ENCODE measurements around the gene RLIM. TPM values are rescaled to one million over a fixed set of nuclear protein-coding genes. Genes with fewer than 3 reads are reported as not detected.
"Not testable (repeated sequence)": the region's sequence is repeated elsewhere in the genome, so short reads cannot be mapped to it uniquely, and the experiment has no call there.

Gene RLIM, protein sequence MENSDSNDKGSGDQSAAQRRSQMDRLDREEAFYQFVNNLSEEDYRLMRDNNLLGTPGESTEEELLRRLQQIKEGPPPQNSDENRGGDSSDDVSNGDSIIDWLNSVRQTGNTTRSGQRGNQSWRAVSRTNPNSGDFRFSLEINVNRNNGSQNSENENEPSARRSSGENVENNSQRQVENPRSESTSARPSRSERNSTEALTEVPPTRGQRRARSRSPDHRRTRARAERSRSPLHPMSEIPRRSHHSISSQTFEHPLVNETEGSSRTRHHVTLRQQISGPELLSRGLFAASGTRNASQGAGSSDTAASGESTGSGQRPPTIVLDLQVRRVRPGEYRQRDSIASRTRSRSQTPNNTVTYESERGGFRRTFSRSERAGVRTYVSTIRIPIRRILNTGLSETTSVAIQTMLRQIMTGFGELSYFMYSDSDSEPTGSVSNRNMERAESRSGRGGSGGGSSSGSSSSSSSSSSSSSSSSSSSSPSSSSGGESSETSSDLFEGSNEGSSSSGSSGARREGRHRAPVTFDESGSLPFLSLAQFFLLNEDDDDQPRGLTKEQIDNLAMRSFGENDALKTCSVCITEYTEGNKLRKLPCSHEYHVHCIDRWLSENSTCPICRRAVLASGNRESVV
- 14.2 and 18.5 TPM in 2 replicates for total RNA-seq (2014; rRNA removed; shearing (Covaris generic); ENCODE audit: low replicate concordance)

DNA sequence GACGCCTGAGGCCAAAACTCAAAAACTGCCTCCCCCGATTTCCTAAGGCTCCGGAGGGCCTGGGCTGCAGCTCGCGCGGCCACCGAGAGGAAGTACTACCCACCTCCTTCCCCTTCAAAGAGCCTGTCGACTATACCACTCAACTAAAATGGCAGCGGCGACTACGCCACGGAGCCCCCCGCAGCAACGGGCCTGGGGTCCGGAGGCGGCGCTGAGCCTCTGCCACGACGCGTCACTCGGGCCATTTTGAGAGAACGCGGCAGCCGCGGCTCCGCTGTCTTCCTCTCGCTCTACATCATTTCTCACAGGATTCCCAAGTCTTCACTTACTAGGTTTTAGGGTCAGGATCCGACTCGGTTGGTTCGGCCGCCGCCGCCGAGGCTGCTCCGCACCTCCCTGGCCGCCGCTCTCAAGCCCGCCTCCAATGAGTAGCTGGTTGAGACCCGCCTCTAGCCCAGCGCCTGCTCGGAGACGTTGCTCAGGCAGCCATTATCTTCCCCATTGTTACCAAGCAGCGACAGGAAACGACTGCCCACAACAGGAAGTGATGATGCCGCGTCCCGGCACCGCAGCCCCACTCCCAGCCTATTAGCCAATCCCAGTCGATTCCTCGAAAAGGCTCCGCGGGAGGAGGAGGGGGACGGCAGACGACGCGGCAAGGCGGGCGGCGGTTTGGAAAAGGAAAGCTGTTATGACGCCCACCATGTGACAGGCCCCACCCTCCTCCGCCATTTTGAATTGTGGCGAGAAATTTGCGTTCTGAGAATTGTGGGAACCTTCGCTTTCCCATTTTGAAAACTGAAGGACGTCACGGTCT lies at the start of gene RLIM:
Gene RLIM (minus strand): TSS at position 532 of the 817 bp plus-strand sequence. CDS start 18,647 bp downstream, outside the sequence.
- peak; percentile 97 for DNase-seq (ENCODE audit: low read depth)
- in situ Hi-C loops (cut with HindIII; ENCODE audit: low pct_unique_long_range_greater_than_20kb, low sequenced_read_pairs), result no loop called here

DNA sequence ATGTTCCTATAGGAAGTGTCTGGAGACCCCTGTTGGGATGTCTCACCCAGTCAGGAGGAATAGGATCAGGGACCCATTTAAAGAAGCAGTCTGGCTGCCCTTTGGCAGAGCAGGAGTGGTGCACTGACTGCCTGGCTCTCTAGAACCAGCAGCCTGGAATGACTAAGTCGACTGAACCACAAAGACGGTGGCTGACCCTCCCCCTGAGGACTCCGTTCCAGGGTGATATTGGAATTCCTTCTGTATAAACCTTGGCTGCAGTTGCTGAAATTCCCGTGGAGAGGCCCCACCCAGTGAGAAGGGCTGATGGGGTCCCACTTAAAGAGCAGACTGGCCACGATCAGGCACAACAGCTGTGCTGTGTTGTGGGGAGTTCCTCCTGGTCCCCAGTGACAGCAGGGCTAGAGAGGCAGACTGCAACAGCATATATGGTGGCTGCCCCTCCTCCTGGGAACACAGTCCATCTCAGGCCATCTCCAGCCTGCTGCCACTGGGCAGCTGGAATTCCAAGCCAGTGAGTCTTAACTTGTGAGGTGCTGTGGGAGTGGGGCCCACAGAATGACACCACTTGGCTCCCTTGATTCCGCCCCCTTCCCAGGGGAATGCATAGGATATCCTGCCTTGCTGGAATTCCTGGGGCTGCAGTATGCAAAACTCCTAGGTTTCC lies 41.8 kb upstream of the RLIM start:
- no peak for DNase-seq (ENCODE audit: low read depth)
- in situ Hi-C loops (cut with HindIII; ENCODE audit: low pct_unique_long_range_greater_than_20kb, low sequenced_read_pairs), result no loop called here

DNA sequence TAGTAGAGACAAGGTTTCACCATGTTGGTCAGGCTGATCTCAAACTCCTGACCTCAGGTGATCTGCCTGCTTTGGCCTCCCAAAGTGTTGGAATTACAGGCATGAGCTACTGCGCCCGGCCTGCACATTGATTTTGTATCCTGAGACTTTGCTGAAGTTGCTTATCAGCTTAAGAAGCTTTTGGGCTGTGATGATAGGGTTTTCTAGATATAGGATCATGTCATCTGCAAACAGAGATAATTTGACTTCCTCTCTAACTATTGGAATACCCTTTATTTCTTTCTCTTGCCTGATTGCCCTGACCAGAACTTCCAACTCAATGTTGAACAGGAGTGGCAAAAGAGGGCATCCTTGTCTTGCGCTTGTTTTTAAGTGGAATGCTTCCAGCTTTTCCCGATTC lies 40.5 kb upstream of the RLIM start:
- in situ Hi-C loops (cut with HindIII; ENCODE audit: low pct_unique_long_range_greater_than_20kb, low sequenced_read_pairs); DNase-seq (ENCODE audit: low read depth): not testable (repeated sequence)

DNA sequence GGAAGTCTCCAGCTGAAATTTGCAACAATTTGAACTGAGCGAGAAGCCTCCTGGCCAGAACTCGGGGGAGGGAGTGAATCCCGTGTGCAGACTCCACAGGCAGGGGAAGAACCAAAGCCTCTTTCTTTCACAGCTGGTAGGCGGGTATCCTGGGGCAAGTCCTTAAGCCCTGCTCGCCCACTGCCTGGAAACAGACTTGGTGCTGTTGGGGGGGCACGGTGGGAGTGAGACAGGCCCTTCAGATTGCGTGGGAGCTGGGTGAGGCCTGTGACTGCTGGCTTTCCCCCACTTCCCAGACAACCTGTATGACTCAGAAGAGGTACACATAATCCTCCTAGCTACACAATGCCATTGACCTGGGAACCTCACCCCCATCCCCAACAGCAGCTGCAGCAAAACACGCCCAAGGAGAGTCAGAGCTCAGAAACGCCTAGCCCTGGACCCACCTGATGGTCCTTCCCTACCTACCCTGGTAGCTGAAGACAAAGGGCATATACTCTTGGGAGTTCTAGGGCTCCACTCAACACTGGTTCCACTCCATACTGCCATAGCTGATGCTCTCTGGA lies 22.4 kb upstream of the RLIM start:
- in situ Hi-C loops (cut with HindIII; ENCODE audit: low pct_unique_long_range_greater_than_20kb, low sequenced_read_pairs), result no loop called here
- DNase-seq (ENCODE audit: low read depth), result no peak

DNA sequence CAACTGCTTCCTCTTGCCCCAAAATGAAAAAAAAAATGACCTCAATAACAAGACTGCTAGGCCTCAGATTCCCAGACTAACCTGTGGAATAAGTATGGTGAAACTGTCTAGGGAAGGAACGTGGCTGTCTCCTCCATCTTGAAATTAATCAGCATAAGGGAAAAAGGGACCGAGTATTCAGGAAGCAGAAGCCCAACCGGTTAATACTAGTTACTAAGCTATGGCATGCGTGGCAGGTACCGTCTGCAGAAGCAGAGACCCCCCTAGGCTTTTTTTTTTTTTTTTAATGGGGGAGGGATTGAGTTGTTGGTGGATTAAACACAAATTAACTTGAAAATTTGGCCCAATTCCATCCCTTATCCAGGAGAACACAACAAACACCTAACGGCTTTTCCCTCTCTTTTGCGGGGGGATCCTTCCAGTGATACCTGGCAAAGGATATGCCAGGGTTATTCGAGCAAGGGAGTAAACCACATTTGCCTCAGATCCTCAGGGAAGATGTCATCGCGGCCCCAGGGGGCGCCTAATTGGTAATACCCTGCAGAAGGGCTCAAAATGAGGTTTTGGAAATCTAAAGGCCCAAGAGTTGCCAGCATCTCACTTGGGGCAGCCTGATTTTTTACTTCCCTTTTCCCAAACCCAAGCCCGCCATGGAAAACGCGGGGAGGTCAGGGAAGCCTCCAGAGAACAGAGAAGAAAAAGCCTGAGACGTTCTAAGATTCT lies 893 bp downstream of the RLIM start:
- in situ Hi-C loops (cut with HindIII; ENCODE audit: low pct_unique_long_range_greater_than_20kb, low sequenced_read_pairs), result no loop called here
- peak; percentile 42 for DNase-seq (ENCODE audit: low read depth)

DNA sequence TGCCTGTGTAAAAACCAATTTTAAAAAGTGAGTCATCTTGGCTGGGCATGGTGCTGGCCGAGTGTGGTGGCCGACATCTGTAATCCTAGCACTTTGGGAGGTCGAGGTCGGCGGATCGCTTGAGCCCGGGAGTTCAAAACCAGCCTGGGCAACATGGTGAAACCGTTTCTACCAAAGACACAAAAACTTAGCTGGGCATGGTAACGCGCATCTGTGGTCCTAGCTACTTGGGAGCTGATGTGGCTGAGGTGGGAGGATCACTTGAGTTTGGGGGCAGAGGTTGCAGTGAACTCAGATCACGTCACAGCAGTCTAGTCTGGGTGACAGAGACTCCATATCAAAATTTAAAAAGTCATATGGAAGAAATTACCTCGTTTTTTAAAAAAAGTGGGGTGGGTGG lies 7.6 kb downstream of the RLIM start:
- in situ Hi-C loops (cut with HindIII; ENCODE audit: low pct_unique_long_range_greater_than_20kb, low sequenced_read_pairs), result no loop called here
- no peak for DNase-seq (ENCODE audit: low read depth)

DNA sequence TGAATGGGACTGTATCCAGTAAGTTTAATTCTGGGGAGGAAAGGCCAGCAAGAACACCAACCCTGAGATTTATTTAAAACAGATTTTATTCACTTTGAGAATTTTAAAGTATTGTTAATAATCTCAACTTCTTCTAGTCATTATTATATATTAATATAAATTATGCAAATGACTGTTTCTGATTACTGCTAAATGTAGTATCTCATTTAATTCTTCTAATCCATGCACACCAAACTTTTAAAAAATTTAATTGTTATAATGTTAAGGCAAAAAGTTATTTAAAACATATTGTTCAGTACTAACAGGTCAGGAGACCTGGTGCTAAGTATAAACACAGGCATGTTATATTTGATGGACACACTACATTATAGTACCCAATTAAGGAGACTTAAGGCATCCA lies 8.1 kb downstream of the RLIM start:
- in situ Hi-C loops (cut with HindIII; ENCODE audit: low pct_unique_long_range_greater_than_20kb, low sequenced_read_pairs), result no loop called here
- DNase-seq (ENCODE audit: low read depth), result no peak

DNA sequence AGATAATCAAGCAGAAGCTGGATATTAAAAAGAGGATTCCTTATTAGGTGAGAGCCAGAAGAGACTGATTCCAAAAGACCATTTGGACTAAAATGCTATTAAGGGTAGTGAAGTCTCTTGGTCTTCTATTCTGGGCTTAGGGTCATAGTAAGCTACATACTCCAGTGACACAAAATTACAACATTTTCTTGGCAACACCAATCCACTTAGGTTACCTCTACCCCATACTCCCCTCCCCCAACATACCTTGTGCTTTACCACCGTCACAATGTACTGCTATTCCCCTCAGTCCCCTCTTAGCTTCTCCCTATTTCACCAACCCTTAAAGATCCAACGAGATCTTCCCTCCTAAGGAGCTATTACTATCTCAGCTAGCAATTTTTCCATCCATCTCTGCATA lies 11.4 kb downstream of the RLIM start:
- in situ Hi-C loops (cut with HindIII; ENCODE audit: low pct_unique_long_range_greater_than_20kb, low sequenced_read_pairs), result no loop called here
- no peak for DNase-seq (ENCODE audit: low read depth)

DNA sequence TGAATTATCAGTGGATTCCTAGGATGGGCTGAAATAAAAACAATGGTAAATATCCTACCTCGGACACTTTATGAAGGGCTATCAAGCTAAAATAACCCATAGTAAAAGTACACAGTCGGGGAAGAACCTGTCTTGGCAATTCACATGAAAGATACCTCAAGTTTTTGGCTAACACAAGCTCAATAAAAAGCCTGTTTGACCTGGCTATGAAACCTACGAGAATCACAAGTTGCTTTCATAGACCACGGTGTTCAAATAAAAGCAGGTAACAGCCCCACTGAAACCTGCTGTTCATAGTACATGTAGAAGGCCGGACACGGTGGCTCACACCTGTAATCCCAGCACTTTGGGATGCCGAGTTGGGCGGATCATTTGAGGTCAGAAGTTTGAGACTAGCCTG lies 12.3 kb downstream of the RLIM start:
- in situ Hi-C loops (cut with HindIII; ENCODE audit: low pct_unique_long_range_greater_than_20kb, low sequenced_read_pairs), result no loop called here
- no peak for DNase-seq (ENCODE audit: low read depth)

DNA sequence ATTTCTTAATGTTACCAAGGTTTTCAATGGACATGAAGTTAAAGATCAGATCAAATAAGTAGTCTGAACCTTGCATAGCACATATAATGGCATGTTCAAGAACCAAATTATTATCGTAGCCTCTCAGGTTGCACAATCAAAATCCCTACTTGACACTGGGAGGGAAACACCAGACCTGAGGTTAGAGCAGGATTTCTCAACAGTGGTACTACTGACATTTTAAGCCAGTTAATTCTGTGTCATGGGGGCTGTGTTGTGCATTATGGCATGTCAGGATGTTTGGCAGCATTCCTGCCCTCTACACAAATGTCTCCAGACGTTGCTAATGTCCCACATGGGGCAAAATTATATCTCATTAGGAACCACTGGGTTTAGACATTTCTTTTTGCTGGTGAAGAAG lies 20.8 kb downstream of the RLIM start:
- in situ Hi-C loops (cut with HindIII; ENCODE audit: low pct_unique_long_range_greater_than_20kb, low sequenced_read_pairs), result no loop called here
- no peak for DNase-seq (ENCODE audit: low read depth)

DNA sequence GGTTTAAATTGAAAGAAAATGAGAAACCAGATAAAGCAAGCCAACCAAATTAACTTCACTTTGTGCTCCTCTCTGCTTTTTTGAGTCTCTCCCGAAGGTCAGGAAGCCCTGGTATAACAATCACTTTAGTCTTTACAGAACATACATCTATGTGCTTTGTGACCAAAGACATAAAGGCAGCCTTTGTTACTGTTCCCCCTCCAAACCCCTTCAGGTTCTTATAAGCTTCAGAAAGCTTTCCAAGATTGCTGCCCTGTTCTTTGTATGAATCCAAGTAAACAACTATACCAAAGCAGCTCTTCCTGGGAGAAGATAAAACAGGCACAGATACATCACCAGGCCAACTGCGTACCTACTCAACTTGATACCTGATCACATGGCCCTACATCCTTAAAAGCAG lies 28.7 kb downstream of the RLIM start:
- no peak for DNase-seq (ENCODE audit: low read depth)
- in situ Hi-C loops (cut with HindIII; ENCODE audit: low pct_unique_long_range_greater_than_20kb, low sequenced_read_pairs), result no loop called here

DNA sequence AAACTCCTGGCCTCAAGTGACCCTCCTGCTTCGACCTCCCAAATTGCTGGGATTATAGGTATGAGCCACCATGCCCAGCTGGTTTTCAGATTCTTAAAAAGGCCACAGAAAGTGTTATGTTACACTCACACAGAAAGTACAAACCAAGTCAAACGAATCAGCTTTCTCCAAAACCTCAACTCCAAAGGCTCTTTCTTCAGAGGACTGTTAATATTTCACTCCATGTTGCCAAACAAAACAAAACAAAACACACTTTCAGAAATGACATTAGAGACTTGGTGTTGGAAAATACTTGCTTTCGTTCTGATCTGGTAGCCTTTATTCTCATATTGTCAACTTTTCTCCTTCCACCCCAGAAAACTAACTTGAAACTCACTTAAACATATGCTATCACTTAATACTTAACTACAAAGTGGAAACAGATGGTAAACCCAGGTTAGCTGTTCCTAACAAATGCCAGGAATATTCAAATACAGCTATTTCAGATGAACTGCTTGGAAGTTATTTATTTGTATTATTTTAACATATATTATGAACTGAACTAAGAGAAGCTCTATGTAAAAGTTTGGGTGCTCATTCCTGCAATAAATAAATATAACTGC lies 34.7 kb downstream of the RLIM start:
- in situ Hi-C loops (cut with HindIII; ENCODE audit: low pct_unique_long_range_greater_than_20kb, low sequenced_read_pairs), result no loop called here
- no peak for DNase-seq (ENCODE audit: low read depth)

DNA sequence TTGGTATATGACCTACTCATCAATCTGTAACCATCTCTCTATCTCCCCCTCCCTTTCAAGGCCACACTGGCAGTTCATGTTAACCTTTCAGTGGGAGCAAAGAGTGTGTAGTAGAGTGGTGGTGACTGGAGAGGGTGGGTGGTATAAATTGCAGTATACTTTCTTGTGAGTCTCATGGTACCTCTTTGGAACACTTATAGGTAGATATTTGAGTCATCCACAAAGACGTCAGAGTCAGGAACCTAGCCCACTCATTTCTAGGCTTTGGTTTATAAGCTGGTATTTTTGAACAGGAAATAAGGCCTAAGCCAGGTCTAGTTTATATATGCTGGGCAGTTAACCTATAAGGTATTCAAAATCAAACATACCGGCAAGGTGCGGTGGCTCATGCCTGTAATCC lies 36.3 kb downstream of the RLIM start:
- DNase-seq (ENCODE audit: low read depth), result no peak
- in situ Hi-C loops (cut with HindIII; ENCODE audit: low pct_unique_long_range_greater_than_20kb, low sequenced_read_pairs), result no loop called here

DNA sequence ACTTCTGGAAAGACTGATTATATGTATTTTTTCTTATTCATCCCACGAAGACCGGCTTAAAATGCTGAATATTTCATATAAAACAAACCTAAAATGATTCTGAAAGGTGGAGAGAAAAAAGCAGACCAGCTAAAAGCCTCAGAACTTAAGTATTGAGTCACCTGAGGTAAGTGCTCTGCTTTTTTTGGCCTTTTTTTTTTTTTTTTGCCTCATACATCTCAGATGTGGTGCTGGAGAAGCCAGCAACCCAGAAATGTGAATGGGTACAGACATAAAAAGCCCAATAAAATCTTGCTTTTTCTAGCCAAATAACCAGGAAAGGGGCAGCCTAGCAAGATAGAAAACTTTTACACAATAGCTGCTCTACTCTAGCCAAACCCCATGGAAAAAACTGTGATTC lies 57.0 kb downstream of the RLIM start:
- in situ Hi-C loops (cut with HindIII; ENCODE audit: low pct_unique_long_range_greater_than_20kb, low sequenced_read_pairs), result no loop called here
- no peak for DNase-seq (ENCODE audit: low read depth)

DNA sequence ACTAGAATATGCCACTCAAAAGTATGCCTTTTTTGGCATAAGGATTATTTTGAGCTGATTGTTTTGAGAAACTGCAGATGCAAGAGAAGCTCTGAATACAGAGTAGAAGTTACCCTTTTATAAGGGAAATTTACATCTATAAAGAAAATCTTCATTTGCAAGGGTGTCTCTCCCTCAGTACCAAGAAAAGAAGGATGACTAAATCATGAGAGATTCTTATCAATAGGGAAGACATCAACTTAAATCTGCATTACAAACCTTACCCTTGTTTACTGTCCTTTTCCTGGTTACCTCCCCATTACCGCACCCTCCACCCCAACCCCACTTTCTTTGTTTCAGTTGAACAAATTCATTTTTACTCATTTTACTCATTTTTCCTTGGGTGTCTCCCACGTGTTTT lies 62.5 kb downstream of the RLIM start:
- DNase-seq (ENCODE audit: low read depth), result no peak
- in situ Hi-C loops (cut with HindIII; ENCODE audit: low pct_unique_long_range_greater_than_20kb, low sequenced_read_pairs), result no loop called here

DNA sequence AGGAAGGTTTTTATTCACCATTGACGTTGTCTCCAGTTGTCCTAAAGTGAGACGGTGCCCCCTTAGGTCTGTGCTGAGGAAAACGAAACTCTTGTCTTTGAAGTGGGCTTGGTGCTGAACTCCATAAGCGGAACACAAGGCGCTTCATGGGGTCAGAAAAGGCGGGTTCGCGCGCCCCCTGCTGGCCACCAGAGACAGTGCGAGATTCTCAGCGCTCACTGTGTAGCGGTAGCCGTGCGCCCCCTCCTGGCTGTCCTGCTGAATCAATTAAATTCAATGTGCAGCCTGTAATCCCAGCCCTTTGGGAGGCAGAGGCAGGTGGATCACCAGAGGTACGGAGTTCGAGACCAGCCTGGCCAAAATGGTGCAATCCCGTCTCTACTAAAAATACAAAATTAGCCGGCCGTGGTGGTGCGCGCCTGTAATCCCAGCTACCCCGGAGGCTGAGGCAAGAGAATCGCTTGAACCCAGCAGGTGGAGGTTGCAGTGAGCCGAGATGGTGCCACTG lies 64.1 kb downstream of the RLIM start:
- peak; percentile 57 for DNase-seq (ENCODE audit: low read depth)
- in situ Hi-C loops (cut with HindIII; ENCODE audit: low pct_unique_long_range_greater_than_20kb, low sequenced_read_pairs), result no loop called here

DNA sequence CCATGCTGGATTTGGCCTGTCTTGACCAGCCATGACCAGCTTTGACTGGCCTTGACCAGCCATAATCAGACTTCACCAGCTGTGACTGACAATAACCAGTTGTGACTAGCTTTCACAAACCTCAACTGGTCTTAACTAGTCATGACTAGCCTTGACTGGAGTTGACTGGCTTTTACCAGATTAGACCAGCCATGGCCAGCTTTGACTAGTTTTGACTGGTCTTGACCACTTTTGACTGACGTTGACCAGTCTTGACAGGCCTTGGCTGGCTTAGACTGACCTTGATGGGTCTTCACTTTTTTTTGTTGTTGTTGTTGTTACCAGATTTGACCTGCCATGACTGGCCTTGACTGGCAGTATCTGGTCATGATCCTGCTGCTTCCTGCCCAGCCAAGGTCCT lies 67.4 kb downstream of the RLIM start:
- no peak for DNase-seq (ENCODE audit: low read depth)
- in situ Hi-C loops (cut with HindIII; ENCODE audit: low pct_unique_long_range_greater_than_20kb, low sequenced_read_pairs), result no loop called here
